NCI-H2196 (cell line): ENCODE measurements around the gene SMIM43.
"Not testable (repeated sequence)": the region's sequence is repeated elsewhere in the genome, so short reads cannot be mapped to it uniquely, and the experiment has no call there.

Experiments
- DNase-seq: peaks from one replicate; lab custom pipeline; 2025; ENCODE audit not compliant: unreplicated experiment; lab: John Stamatoyannopoulos, UW

Gene SMIM43

DNA sequence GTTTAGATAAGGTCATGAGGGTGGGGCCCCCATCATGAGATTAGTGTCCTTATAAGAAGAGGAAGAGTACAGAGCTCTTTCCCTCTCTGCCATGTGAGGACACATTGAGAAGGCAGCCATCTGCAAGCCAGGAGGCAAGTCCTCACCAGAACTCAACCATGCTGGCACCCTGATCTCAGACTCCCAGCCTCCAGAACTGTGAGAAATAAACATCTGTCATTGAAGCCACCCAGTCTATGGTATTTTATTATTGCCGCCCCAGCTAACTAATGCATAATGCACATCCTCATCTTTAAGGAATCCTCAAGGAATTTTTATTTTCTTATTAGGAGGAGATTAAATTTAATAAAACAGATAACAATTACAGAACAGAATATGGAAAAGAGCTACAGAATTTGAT lies 19.4 kb upstream of the SMIM43 start:
- no peak for DNase-seq

DNA sequence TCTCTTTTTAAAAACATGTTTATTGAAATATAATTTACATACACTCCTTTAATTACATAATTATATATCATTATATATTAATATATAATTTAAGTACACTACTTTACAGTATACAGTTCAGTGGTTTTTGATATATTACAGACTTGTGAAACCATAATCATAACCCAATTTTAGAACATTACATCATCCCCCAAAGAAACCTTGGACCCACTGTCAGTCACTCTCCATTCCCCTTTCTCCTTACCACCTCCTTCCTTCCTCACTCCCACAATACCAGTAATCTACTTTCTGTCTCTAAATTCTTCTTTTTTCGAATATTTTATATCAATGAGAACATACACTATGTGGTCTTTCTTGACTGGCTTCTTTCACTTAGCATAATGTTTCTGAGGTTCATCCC lies 18.2 kb upstream of the SMIM43 start:
- no peak for DNase-seq

DNA sequence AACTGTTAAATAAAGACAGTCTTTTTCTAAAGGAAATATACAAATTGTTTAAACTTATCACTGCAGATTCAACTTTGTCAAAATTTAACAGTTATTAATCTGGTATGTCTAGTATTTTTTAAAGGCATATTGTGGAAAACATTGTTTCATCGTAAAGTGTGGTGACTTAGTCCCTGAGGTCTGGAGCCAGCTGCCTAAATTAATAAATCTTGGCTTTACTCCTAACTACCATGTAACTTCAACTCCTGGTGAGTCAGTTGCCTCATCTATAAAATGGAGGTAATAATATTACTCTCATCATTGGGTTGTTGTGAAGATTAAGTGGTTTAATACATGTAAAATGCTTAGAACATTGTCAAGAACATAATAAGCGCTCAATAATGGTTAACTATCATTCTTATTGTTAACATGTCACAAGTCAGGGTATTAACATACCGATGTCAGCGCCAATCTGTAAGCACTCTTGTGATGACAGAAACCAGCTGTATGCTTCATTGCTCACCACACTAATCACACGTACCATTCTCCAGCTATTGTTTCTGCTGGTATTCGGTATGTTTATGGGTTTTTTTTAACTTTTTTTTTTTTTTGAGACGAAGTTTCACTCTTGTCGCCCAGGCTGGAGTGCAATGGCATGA lies 14.1 kb upstream of the SMIM43 start:
- DNase-seq: no peak

DNA sequence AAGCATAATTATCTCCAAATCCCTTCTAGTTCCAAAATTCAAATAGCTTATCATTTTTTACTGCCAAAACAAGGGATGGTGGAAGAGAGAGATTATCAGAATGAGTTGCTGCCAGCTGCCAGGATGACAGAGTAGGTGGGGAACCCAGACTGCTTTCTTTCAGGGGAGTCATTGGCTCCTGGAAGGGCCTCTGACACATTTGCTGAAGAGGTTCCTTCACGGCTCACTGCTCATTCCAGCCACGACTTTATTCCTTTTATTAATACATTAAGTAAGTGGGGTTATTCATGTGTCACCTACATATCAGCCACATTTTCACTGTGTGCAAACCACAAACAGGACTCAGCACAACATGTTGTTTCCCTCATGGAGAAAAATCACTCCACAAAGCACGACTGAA lies 12.7 kb upstream of the SMIM43 start:
- DNase-seq: no peak

DNA sequence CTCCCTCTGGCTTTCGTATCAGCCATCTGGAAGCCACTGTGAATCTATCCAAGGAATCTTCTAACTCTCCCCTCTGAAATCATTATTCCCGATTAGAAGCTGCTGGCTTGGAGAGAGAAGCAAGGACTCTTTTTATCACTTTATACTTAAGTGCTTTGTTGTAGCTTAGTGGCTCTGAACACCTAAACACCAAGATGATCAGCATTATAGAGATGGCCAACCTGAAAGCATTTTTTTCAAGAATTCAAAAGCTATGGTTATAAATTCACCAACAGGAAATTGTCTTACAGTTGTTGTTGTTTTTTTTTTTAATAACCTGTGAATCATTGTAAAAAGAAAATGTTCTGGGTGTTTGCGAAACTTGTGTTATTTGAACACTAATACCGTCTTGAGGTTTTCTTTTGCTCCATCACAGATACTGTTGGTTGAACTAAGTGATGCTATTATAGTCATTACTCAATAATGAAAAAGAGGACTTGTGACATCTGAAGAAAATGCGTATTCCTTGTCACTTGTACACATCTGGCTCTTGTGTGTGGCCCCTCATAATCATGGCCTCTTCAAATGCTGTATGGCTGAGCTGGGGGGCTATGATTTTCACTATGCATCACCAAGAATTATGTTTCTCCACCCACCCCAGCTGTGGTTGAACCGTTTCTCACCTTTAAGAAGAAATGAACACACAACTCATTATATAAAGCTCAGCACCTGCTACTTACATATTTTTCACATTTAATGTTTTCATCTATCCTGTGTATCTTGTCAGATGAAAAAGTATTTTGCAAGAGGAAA lies 11.8 kb upstream of the SMIM43 start:
- no peak for DNase-seq

DNA sequence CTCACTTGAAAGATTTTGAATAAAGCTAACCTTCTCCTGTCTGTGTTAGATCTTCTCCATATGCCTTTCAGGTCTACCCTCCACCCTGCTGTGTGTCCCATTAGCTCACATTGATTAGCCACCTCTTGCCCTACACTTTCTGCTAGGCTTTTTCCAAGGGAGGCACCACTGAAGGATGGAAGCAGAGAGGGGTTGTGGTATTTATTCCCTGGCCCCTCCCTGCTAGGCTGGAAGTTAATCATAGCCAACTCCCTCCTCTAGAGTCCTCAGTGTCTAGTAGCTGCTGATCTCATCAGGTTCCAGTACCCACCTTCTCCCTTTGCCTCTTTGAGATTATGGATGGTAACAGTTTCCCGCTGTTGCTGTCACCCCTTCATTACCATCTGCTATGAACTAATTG lies 8.9 kb upstream of the SMIM43 start:
- no peak for DNase-seq

DNA sequence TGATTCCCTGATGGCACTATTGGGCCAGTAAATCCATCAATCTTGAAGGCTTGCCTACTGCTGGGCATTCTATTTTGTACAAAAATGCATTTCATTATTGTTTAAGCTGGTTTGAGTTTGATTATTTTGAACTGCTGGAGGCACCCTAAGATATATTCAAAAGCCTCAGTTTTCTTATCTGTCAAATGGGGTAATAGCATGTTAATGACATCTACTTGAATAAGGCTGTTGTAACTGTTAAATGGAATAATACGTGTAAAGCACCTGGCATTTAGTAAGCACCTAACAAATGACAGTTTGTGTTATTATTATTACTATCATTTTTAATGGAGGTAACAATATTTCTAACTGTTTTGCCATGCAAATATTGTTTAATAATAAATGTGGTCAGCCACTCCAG lies 6.9 kb upstream of the SMIM43 start:
- DNase-seq: no peak

DNA sequence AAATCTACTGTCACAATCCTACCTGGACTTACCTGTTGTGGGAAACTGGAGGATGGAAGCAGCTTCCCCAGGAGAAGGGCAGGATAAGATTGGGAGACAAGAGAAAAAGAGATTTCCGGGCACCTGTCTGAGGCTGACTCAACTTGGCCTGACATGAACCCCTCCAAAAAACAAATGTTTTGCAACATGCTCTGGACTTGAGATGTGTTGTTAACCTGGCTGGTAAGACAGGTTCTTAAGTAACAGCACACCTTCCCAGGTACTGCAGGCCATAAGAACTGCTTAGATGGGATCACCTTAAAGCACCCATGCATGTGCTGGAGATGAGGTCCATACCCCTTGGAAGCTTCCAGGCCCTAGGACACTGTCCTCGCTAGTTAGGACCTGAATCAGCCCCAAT lies 4.4 kb upstream of the SMIM43 start:
- DNase-seq: no peak

DNA sequence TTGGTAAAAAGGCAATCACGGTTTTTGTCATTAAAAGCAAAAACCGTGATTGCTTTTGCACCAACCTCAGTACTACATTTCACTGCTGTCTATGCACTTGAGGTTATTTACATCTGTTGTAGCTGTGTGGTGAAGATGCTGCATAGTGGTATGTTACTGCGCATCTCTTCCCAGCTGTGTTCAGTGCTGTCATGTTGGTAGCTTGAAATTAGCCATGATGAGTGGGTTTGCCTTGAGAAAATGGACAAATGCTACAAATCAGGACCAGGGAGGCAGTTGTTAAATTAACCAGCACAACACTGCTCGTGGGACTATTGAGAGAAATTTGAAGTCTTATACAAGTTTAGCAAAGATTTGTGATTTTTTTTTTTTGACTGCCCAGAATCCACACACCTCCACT lies 2.2 kb upstream of the SMIM43 start:
- DNase-seq: no peak

DNA sequence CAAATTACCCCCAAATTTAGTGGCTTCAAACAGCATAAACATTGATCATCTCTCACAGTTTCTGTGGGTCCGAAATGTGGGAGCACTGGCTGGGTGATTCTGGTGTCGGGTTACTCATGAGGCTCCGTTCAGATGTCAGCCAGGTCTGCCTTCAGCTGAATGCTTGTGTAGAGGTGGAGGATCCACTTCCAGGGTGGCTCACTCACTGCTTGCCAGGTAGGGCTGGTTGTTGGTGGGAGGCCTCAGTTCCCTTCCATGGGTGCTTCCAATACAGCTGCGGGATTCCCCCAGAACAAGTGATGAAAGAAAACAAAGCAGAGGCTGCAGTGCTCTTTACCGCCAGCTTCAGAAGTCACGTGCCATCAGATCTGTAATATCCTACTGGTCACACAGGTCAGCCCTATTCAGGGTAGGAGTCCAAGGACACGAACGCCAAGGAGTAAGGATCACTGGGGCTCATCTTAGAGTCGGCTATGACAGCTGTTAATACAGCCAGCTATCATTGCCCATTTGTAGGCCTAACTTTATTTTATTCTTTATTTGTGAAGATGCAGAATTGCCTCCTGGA lies 1.1 kb upstream of the SMIM43 start:
- DNase-seq: no peak

DNA sequence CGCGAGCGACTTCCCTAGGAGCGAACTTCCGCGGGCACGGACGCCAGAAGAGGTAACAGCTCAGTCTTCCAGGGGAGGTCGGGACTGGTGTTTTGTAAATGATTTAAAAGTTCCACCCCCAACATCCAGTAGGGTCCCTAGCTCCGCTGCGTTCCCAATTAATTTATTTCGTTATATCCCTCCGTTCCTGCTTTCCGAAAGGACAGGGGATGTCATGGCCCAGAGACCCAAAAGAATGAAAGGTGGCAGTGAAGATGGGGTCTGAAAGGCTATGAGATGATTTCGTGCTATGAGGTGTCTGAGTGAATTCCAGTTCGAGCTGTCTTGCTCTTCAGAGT lies 373 bp upstream of the SMIM43 start:
- DNase-seq: no peak

DNA sequence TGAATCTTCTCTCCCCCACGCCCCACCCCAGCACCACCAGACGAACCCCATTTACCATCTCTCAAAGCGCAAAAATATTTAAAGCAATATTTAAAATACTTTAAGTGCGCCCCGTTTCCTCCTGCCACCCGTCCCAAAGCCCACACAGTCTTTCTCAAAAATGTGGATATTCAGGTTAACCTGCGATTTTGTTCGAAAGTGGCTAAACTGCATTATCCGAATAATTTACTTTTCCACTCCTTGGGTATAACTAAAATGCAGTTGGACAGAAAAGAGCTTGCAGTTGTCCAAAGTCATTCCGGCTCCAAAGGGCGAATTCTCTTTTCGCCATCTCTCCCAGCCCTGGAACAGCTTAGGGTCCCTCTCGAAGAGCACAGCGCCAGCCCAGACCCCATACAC lies 662 bp downstream of the SMIM43 start:
- DNase-seq: no peak

DNA sequence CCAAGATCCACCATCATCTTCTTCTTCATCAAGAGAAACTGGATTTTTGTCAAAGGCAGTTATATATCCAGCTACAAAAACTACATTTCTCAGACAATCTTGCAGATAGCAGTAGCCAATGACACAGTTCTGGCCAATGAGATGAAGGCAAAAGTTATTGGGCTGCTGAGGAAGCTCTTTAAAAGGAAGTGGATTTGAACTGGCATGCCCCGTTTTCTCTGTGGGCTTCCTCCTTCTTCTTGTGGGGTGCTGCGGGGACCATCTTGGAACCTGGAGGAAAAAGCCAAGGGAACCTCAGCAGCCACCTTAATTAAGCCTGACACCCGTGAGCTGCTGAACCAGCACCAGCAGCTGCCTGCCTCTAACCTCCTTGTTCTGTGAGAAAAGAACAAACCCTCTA lies 4.8 kb downstream of the SMIM43 start:
- DNase-seq: no peak

DNA sequence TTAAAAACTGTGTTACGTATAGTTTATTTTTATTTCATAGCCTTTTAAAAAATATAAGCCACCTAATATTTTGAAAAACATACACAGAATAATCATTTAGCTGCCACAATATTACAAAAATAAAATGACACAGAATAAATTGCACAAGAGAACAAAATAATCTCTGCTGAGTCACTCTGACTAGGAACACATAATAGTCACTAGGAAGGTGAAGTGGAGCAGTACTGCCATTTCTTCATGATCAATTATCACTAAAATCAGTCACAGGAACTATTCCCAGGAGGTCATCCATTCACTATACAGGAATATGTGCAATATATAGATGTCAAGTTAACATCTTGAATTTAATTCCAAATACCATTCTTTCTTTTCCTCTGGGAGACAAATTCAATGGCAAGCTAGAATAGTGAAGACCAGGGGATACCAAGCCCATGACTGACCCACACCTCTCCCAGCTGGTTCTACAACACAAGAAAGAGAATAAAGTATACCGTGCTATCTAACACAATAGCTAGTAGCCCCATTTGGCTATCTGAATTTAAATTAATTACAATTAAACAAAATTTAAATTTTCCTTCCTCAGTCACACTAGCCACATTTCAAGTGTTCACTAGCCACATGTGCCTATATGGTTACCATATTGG lies 5.9 kb downstream of the SMIM43 start:
- DNase-seq: no peak

DNA sequence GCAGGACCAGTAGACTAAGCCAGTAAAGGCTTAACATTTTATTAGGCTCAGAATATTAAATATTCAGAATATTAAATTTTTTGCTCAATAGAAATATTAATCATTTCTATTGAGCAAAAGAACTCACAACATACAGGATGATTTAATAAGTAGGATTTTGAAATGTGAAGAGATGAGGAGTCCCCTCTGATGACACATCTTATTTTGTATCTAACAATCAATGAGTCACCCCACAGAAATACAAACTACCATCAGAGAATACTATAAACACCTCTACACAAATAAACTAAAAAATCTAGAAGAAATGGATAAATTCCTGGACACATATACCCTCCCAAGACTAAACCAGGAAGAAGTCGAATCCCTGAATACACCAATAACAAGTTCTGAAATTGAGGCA lies 12.8 kb downstream of the SMIM43 start:
- not testable (repeated sequence) for DNase-seq

DNA sequence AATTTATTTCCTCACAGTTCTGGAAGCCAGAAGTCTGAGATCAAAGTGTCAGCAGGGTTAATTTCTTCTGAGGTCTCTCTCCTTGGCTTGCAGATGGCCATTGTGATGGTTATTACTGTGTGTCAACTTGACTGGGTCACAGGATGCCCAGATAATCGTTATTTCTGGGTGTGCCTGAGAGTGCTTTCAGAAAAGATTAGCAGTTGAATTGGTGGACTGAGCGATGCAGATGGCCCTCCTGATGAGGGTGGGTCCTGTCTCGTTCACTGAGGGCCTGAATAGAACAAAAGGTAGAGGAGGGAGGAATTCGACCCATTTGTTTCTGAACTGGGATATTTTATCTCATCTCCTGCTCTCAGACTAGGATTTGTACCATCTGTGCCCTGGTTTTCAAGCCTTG lies 15.7 kb downstream of the SMIM43 start:
- no peak for DNase-seq

DNA sequence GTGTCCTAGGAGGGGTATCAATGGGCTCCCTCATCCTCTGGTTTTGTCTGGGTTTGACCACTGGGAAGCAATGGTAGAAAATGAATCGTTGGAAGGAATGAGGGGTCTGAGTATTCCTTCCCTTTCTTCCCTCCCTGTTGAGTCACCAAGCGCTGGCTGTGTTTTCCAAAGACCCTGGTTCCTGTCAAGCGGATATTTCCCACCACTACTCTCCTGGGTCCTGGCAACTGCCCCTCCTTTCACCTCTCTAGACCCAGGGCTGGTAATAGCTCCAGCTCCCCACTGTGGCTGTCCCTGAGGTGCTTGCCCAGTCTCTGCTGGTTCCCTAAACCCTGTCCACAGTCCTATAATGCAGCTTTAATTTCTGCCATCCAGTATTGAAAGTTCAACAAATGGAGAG lies 22.2 kb downstream of the SMIM43 start:
- DNase-seq: no peak

DNA sequence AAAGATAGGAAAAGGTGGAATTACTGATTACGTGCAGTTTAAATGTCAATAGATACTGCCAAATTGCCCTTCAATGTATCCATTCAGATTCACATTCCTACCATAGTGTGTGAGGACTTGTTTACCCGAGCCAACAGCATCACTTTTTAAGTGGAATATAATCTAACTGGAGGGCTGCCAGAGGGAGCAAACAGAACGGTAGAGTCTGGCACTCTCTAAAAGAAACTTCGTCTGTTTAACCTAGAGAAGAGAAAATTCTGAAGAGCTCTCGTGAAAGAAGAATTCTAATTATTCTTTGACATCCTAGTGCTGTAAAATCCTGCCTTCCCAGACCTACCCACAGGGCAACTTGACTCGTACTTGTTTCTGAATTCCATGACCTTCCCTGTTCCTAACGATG lies 23.2 kb downstream of the SMIM43 start:
- DNase-seq: no peak

DNA sequence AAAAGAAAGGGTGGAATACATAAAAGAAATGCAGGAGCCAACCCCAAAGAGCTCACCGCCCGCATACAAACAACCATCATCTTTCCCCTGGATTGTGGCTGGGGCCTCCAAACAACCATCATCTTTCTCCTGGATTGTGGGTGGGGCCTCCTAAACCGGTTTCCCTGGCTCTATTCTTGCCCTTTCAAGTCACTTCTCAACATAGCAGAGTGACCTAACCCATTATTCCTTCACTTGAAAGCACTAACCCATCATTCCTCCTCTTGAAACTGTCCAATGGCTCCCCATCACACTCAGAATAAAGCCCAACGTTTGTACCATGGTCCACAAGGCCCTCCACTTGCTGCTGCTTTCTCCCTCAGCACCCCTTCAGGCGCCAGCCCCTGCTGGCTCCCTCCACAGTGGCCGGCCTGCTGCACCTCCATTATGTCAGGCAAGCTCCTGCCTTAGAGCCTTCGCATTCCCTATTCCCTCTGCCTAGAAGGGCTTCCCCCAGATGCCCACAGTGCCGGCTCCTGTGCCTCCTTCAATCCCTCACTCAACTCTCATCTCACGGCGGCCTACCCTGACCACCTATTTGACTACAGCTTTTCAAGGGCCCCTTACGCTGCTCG lies 24.1 kb downstream of the SMIM43 start:
- DNase-seq: no peak

DNA sequence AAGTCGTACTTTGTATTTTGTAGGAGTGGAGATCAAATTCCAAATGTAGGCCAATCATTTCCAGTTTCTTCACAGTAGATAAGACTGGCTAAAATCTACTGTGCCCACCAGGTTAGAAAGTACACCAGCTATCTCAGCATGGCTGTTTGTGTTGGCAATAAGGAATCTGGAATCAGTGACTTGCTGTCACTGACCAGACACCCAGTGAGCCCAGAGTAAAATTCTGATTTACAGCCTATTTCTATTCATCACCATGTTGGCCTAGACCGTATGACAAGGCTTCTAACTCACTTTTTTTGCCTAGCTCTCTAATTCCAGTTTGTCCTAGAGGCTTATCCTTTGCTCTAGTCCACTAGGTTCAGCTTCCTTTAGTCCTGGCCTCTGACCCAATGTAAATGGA lies 25.4 kb downstream of the SMIM43 start:
- DNase-seq: no peak

DNA sequence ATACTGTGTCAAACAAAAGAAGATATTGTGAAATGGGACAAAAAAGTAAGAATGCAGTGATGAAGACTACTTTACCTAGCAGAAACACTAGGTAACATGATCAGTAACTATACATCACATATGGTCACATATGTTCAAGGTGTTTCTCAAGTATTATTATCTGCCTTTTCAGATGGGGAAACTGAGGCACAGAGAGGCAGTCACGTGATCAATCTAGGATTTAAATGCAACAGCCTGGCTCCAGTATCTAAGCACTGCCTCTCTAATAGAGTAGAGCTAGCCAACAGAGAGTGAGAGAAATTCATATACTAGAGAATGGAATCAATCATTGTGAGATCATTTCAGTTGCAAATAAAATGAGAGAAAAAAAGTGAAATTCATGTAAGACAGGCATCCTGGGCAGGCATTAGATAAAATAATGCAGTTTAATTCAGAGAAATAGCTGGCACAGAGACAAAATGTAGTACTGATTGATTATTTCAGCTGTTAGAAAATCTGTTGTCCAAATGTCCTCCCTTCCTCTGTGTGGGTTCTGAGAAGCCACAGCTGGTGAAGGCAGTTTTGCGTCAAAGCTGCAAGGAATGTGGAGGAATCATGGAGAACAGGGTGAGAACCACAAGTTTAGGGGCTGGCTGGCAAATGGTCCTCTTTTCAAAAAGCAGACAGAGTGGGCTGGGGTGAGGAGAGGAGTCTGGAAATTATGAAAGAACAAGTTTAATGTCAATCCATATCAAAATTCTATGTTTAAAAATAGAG lies 26.0 kb downstream of the SMIM43 start:
- no peak for DNase-seq
